ENCODE results near the gene SEL1L3. TPM values are rescaled to one million over a fixed set of nuclear protein-coding genes. Genes with fewer than 3 reads are reported as not detected.

SEL1L3 gene
- total RNA-seq, 1 experiment from 2014 or later: 65.1 TPM

GRCh38 chr4:25770847-25771246 is 91.9 kb downstream of the SEL1L3 start:
- H3K4me1 ChIP-seq (replicated peaks): no peaks in the 10 kb centered on the region
- no peak for DNase-seq (ENCODE audit: low read depth in 1 of 2, low spot score in 2 of 2)
- H3K27ac ChIP-seq: no peak overlapping the region
- H3K9me3 ChIP-seq (replicated peaks): no peaks in the 10 kb centered on the region
- H3K36me3 ChIP-seq: peaks cover 2% of the 10 kb centered on the region; the same call in 1 of the 2 replicates
- H3K4me3 ChIP-seq: no peak overlapping the region
- no peaks in the 10 kb centered on the region for H3K27me3 ChIP-seq (replicated peaks)

GRCh38 chr4:25769251-25769650 is 93.5 kb downstream of the SEL1L3 start:
- Histone ChIP-seq H3K4me1 (replicated peaks) (no peaks in the 10 kb centered on the region), H3K4me3 (no peak overlapping the region), H3K36me3 (peaks cover 2% of the 10 kb centered on the region; the same call in 1 of the 2 replicates), H3K9me3 (replicated peaks) (no peaks in the 10 kb centered on the region), H3K27me3 (replicated peaks) (no peaks in the 10 kb centered on the region), H3K27ac (no peak overlapping the region)
- no peak for DNase-seq (ENCODE audit: low read depth in 1 of 2, low spot score in 2 of 2)

GRCh38 chr4:25767877-25768725 is 94.7 kb downstream of the SEL1L3 start:
- Histone ChIP-seq H3K27ac (no peak overlapping the region), H3K4me3 (no peak overlapping the region), H3K36me3 (peaks cover 2% of the 10 kb centered on the region; the same call in 1 of the 2 replicates), H3K4me1 (replicated peaks) (no peaks in the 10 kb centered on the region), H3K9me3 (replicated peaks) (no peaks in the 10 kb centered on the region), H3K27me3 (replicated peaks) (no peaks in the 10 kb centered on the region)
- peak; percentile 18 to 43 for DNase-seq (ENCODE audit: low read depth in 1 of 2, low spot score in 2 of 2)

- H3K27me3 ChIP-seq (replicated peaks): no peaks in the 10 kb centered on the region
- DNase-seq (ENCODE audit: low read depth in 1 of 2, low spot score in 2 of 2): no peak
- no peak overlapping the region for H3K4me3 ChIP-seq
- H3K36me3 ChIP-seq: 0 out of 2 replicates have a peak, but pooled peaks cover 6% of the 10 kb centered on the region
- no peaks in the 10 kb centered on the region for H3K9me3 ChIP-seq (replicated peaks)
- no peak overlapping the region for H3K27ac ChIP-seq
- no peaks in the 10 kb centered on the region for H3K4me1 ChIP-seq (replicated peaks)
Observed at GRCh38 chr4:25760518-25761157, 102.2 kb downstream of the SEL1L3 start.

- no peak for DNase-seq (ENCODE audit: low read depth in 1 of 2, low spot score in 2 of 2)
- Histone ChIP-seq H3K36me3 (0 out of 2 replicates have a peak, but pooled peaks cover 6% of the 10 kb centered on the region), H3K27ac (no peak overlapping the region), H3K4me1 (replicated peaks) (no peaks in the 10 kb centered on the region), H3K27me3 (replicated peaks) (no peaks in the 10 kb centered on the region), H3K4me3 (no peak overlapping the region), H3K9me3 (replicated peaks) (no peaks in the 10 kb centered on the region)
Observed at GRCh38 chr4:25760048-25760447, 102.7 kb downstream of the SEL1L3 start.

- H3K36me3 ChIP-seq: 0 out of 2 replicates have a peak, but pooled peaks cover 6% of the 10 kb centered on the region
- no peaks in the 10 kb centered on the region for H3K9me3 ChIP-seq (replicated peaks)
- H3K4me1 ChIP-seq (replicated peaks): no peaks in the 10 kb centered on the region
- no peak for DNase-seq (ENCODE audit: low read depth in 1 of 2, low spot score in 2 of 2)
- H3K27me3 ChIP-seq (replicated peaks): no peaks in the 10 kb centered on the region
- no peak overlapping the region for H3K4me3 ChIP-seq
- H3K27ac ChIP-seq: no peak overlapping the region
Observed at GRCh38 chr4:25759101-25759500, 103.7 kb downstream of the SEL1L3 start.

- Histone ChIP-seq H3K9me3 (replicated peaks) (no peaks in the 10 kb centered on the region), H3K27ac (no peak overlapping the region), H3K36me3 (0 out of 2 replicates have a peak, but pooled peaks cover 6% of the 10 kb centered on the region), H3K4me1 (replicated peaks) (no peaks in the 10 kb centered on the region), H3K27me3 (replicated peaks) (no peaks in the 10 kb centered on the region), H3K4me3 (no peak overlapping the region)
- DNase-seq (ENCODE audit: low read depth in 1 of 2, low spot score in 2 of 2): no peak
Observed at GRCh38 chr4:25757452-25757851, 105.3 kb downstream of the SEL1L3 start.

- Histone ChIP-seq H3K27me3 (replicated peaks) (no peaks in the 10 kb centered on the region), H3K9me3 (replicated peaks) (no peaks in the 10 kb centered on the region), H3K27ac (no peak overlapping the region), H3K4me3 (no peak overlapping the region), H3K4me1 (replicated peaks) (no peaks in the 10 kb centered on the region), H3K36me3 (0 out of 2 replicates have a peak, but pooled peaks cover 6% of the 10 kb centered on the region)
- peak in 1 of 2 experiments; percentile 5 for DNase-seq (ENCODE audit: low read depth in 1 of 2, low spot score in 2 of 2)
Observed at GRCh38 chr4:25756503-25756902, 106.3 kb downstream of the SEL1L3 start.

- Histone ChIP-seq H3K27ac (no peak overlapping the region), H3K4me1 (replicated peaks) (no peaks in the 10 kb centered on the region), H3K9me3 (replicated peaks) (no peaks in the 10 kb centered on the region), H3K4me3 (no peak overlapping the region), H3K27me3 (replicated peaks) (no peaks in the 10 kb centered on the region), H3K36me3 (0 out of 2 replicates have a peak, but pooled peaks cover 6% of the 10 kb centered on the region)
- DNase-seq (ENCODE audit: low read depth in 1 of 2, low spot score in 2 of 2): no peak
Observed at GRCh38 chr4:25755911-25756310, 106.9 kb downstream of the SEL1L3 start.

- H3K4me1 ChIP-seq (replicated peaks): no peaks in the 10 kb centered on the region
- no peak for DNase-seq (ENCODE audit: low read depth in 1 of 2, low spot score in 2 of 2)
- no peaks in the 10 kb centered on the region for H3K36me3 ChIP-seq
- H3K27ac ChIP-seq: no peak overlapping the region
- H3K9me3 ChIP-seq (replicated peaks): no peaks in the 10 kb centered on the region
- no peak overlapping the region for H3K4me3 ChIP-seq
- no peaks in the 10 kb centered on the region for H3K27me3 ChIP-seq (replicated peaks)
Observed at GRCh38 chr4:25753239-25753638, 109.5 kb downstream of the SEL1L3 start.

- no peaks in the 10 kb centered on the region for H3K9me3 ChIP-seq (replicated peaks)
- H3K27ac ChIP-seq: no peak overlapping the region
- H3K36me3 ChIP-seq: no peaks in the 10 kb centered on the region
- H3K4me3 ChIP-seq: no peak overlapping the region
- DNase-seq (ENCODE audit: low read depth in 1 of 2, low spot score in 2 of 2): no peak
- no peaks in the 10 kb centered on the region for H3K27me3 ChIP-seq (replicated peaks)
- no peaks in the 10 kb centered on the region for H3K4me1 ChIP-seq (replicated peaks)
Observed at GRCh38 chr4:25750874-25751273, 111.9 kb downstream of the SEL1L3 start.

GRCh38 chr4:25749150-25749794 is 113.5 kb downstream of the SEL1L3 start:
- Histone ChIP-seq H3K36me3 (no peaks in the 10 kb centered on the region), H3K4me3 (no peak overlapping the region), H3K27me3 (replicated peaks) (no peaks in the 10 kb centered on the region), H3K27ac (no peak overlapping the region), H3K9me3 (replicated peaks) (no peaks in the 10 kb centered on the region), H3K4me1 (replicated peaks) (no peaks in the 10 kb centered on the region)
- no peak for DNase-seq (ENCODE audit: low read depth in 1 of 2, low spot score in 2 of 2)

- no peak for DNase-seq (ENCODE audit: low read depth in 1 of 2, low spot score in 2 of 2)
- no peak overlapping the region for H3K4me3 ChIP-seq
- H3K27ac ChIP-seq: no peak overlapping the region
- no peaks in the 10 kb centered on the region for H3K9me3 ChIP-seq (replicated peaks)
- no peaks in the 10 kb centered on the region for H3K36me3 ChIP-seq
- no peaks in the 10 kb centered on the region for H3K4me1 ChIP-seq (replicated peaks)
- H3K27me3 ChIP-seq (replicated peaks): no peaks in the 10 kb centered on the region
Observed at GRCh38 chr4:25743971-25744370, 118.8 kb downstream of the SEL1L3 start.

- H3K27ac ChIP-seq: no peak overlapping the region
- no peaks in the 10 kb centered on the region for H3K4me1 ChIP-seq (replicated peaks)
- no peaks in the 10 kb centered on the region for H3K36me3 ChIP-seq
- no peak for DNase-seq (ENCODE audit: low read depth in 1 of 2, low spot score in 2 of 2)
- no peaks in the 10 kb centered on the region for H3K9me3 ChIP-seq (replicated peaks)
- no peaks in the 10 kb centered on the region for H3K27me3 ChIP-seq (replicated peaks)
- H3K4me3 ChIP-seq: no peak overlapping the region
Observed at GRCh38 chr4:25729564-25729963, 133.2 kb downstream of the SEL1L3 start.
